CD14-positive monocyte (primary cell): ENCODE data around the gene WDFY4. TPM values are rescaled to one million over a fixed set of nuclear protein-coding genes. Genes with fewer than 3 reads are reported as not detected.

Experiments used
- DNase-seq, 3 donors: peaks; one replicate each; pipeline ENCODE4 v3.0.0-alpha.2; 2011 to 2022
- H2AFZ ChIP-seq: 2 replicates; pipeline ENCODE4 v1.6.0; 2012; ENCODE audit warnings: mild to moderate bottlenecking, low read depth, low read length, inconsistent platforms; ENCODE audit not compliant: insufficient read depth, poor library complexity, severe bottlenecking
- H3K27ac ChIP-seq, 2 donors: 1 replicate in 1 of 2; 2 replicates in 1 of 2; pipeline ENCODE4 v1.5.1; 2012 to 2013; ENCODE audit warnings: low read length in 2 of 2, control low read depth in 1 of 2, inconsistent platforms in 1 of 2, low read depth in 1 of 2, mild to moderate bottlenecking in 1 of 2
- H3K27me3 ChIP-seq, 2 donors: one replicate each; pipeline versions ENCODE4 v1.6.0 to v1.6.1; 2011 to 2013; ENCODE audit warnings: low read length in 2 of 2; ENCODE audit not compliant: control insufficient read depth in 2 of 2, insufficient read depth in 2 of 2
- H3K36me3 ChIP-seq, 2 donors: replicated peaks in 1 of 2; 1 replicate in 1 of 2; 2 replicates in 1 of 2; pipeline versions ENCODE4 v1.5.1 to v1.6.1; 2012 to 2013; ENCODE audit warnings: low read length in 2 of 2, control low read depth in 1 of 2, inconsistent platforms in 1 of 2, mild to moderate bottlenecking in 1 of 2; ENCODE audit not compliant: insufficient read depth in 2 of 2, control insufficient read depth in 1 of 2
- H3K4me1 ChIP-seq, 2 donors: 1 replicate in 1 of 2; 2 replicates in 1 of 2; pipeline versions ENCODE4 v1.5.1 to v1.6.1; 2012 to 2013; ENCODE audit warnings: low read length in 2 of 2, control low read depth in 1 of 2, inconsistent platforms in 1 of 2, mild to moderate bottlenecking in 1 of 2, moderate library complexity in 1 of 2; ENCODE audit not compliant: insufficient read depth in 2 of 2, control insufficient read depth in 1 of 2
- H3K4me2 ChIP-seq: replicated peaks from 2 replicates; pipeline ENCODE3; 2012; ENCODE audit warnings: low read length, moderate library complexity, mild to moderate bottlenecking; ENCODE audit not compliant: poor library complexity, severe bottlenecking; ENCODE audit errors: extremely low read depth
- H3K4me3 ChIP-seq, 3 experiments: fragments of 200-600 bp in 1 of 3; sonication (generic) in 1 of 3; replicated peaks in 1 of 3; 1 replicate in 2 of 3; 2 replicates in 1 of 3; pipeline ENCODE4 v1.5.1; 2011 to 2013; ENCODE audit warnings: low read length in 3 of 3, mild to moderate bottlenecking in 3 of 3, control low read depth in 2 of 3, low read depth in 2 of 3, inconsistent platforms in 1 of 3, moderate library complexity in 1 of 3
- H3K79me2 ChIP-seq: 2 replicates; pipeline ENCODE4 v1.6.0; 2012; ENCODE audit warnings: mild to moderate bottlenecking, control low read depth, inconsistent platforms, low read length, moderate library complexity; ENCODE audit not compliant: insufficient read depth
- H3K9ac ChIP-seq: 2 replicates; pipeline ENCODE4 v1.6.0; 2017; ENCODE audit warnings: low read length, mild to moderate bottlenecking; ENCODE audit not compliant: insufficient read depth, poor library complexity, severe bottlenecking
- H3K9me3 ChIP-seq, 2 donors: replicated peaks in 1 of 2; 1 replicate in 1 of 2; 2 replicates in 1 of 2; pipeline versions ENCODE4 v1.5.1 to v1.6.1; 2012 to 2013; ENCODE audit warnings: low read length in 2 of 2, control low read depth in 1 of 2; ENCODE audit not compliant: control insufficient read depth in 1 of 2, insufficient read depth in 1 of 2
- H4K20me1 ChIP-seq: 2 replicates; pipeline ENCODE4 v1.6.0; 2012; ENCODE audit warnings: mild to moderate bottlenecking, low read length, control low read depth, moderate library complexity; ENCODE audit not compliant: insufficient read depth
- H3K27ac Mint-ChIP-seq, 7 donors: one replicate each; pipeline ENCODE4 v1.8.0; 2020; ENCODE audit warnings: mild to moderate bottlenecking in 7 of 7, mixed read lengths in 7 of 7, moderate library complexity in 6 of 7, inconsistent platforms in 2 of 7
- H3K27me3 Mint-ChIP-seq, 3 donors: one replicate each; pipeline ENCODE4 v1.8.0; 2021 to 2022; ENCODE audit warnings: low read depth in 3 of 3, mild to moderate bottlenecking in 3 of 3, mixed read lengths in 3 of 3, moderate library complexity in 3 of 3, inconsistent platforms in 1 of 3
- H3K36me3 Mint-ChIP-seq, 2 donors: one replicate each; pipeline ENCODE4 v1.8.0; 2020; ENCODE audit warnings: mixed read lengths in 2 of 2, inconsistent platforms in 1 of 2, mild to moderate bottlenecking in 1 of 2
- H3K4me1 Mint-ChIP-seq: one replicate; pipeline ENCODE4 v1.8.0; 2020; ENCODE audit warnings: mild to moderate bottlenecking, mixed read lengths
- H3K4me3 Mint-ChIP-seq, 2 donors: one replicate each; pipeline ENCODE4 v1.8.0; 2020; ENCODE audit warnings: mild to moderate bottlenecking in 2 of 2, mixed read lengths in 2 of 2, moderate library complexity in 1 of 2
- H3K9me3 Mint-ChIP-seq, 7 donors: one replicate each; pipeline ENCODE4 v1.8.0; 2020 to 2022; ENCODE audit warnings: mixed read lengths in 7 of 7, mild to moderate bottlenecking in 6 of 7, moderate library complexity in 6 of 7, inconsistent platforms in 2 of 7
- WGBS: methylation state at CpG from one replicate; pipeline ENCODE4 v1.1.5; 2013; ENCODE audit warnings: missing lambda C conversion rate; ENCODE audit not compliant: insufficient coverage; 5-methylcytosine and 5-hydroxymethylcytosine counted together
- intact Hi-C, 2 donors: fragments of 100-400 bp; cut with micrococcal nuclease; formaldehyde crosslinking; loops; one replicate each; pipeline versions ENCODE4 v1.15.0 to v1.15.1; 2023
- polyA plus RNA-seq, 3 donors: library from polyadenylated mRNA; depleted of rRNA in 1 of 3; unstranded in 2 of 3; stranded (reverse) in 1 of 3; fragments of 300-500 nt in 2 of 3; fragments of >200 nt in 1 of 3; fragmentation: Illumina TruSeq in 2 of 3; gene quantifications; 1 replicate in 2 of 3; 2 replicates in 1 of 3; pipeline ENCODE4 v1.2.3, GENCODE V29; 2012 to 2021
- TF ChIP-seq, protein P1 (sequence below): fragments of 200-600 bp; IDR thresholded peaks from one replicate; pipeline ENCODE4 v1.8.0; 2022; ENCODE audit warnings: antibody characterized with exemption, mild to moderate bottlenecking

WDFY4 gene
- polyA plus RNA-seq, 3 donors = 7.5 to 36.1 (median 9.8) TPM

DNA sequence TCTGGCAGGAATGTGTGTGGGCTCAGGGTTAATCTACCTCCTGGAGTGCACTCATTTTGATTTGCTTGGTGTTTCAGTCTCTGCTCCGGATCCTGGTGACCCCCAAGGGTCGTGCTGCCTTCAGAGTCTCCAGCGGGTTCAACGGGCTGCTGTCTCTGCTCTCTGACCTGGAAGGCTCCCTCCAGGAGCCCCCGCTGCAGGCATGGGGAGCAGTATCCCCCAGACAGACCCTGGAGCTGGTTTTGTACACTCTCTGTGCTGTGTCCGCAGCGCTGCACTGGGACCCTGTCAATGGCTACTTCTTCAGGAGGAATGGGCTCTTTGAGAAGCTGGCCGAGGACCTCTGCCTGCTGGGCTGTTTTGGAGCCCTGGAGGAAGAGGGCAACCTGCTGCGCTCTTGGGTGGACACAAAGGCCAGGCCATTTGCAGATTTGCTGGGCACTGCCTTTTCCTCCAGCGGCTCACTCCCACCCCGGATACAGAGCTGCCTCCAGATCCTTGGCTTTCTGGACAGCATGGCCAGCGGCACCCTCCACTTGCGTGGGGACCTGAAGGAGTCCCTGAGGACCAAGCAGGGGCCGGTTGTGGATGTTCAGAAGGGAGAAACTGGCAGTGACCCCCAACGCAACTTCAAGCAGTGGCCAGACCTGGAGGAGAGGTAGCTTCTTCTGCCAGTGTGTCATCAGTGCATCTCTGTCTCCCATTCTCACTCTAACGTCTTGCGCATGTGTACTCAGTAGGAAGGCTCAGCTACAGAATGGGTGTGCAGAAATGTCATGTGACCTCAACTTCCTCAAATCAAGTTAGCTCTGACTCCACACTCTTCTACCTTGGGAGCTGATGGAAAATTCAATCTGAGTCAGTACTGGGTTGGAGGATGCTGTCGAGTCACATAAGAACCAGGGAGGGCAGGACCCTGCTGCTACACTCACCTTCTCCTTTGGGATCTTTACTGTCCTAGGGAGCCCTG, 58.5 kb downstream of the WDFY4 start:
- Histone ChIP-seq H3K36me3 (peaks cover 69 to 97% of the 10 kb centered on the region in 2 donors), H3K9ac (no peak overlapping the region), H4K20me1 (peaks cover 4% of the 10 kb centered on the region), H3K9me3 (peaks cover 0 to 5% of the 10 kb centered on the region in 2 donors), H3K27ac (peak overlapping the region in 1 of 2 donors; percentile 37), H3K4me2 (no peak overlapping the region), H3K27me3 (no peaks in the 10 kb centered on the region), H3K79me2 (peaks cover 12% of the 10 kb centered on the region), H3K4me3 (no peak overlapping the region), H3K4me1 (peaks cover 6% of the 10 kb centered on the region in 2 donors), H2AFZ (no peak overlapping the region)
- no peak overlapping the region for H3K4me3 Mint-ChIP-seq
- H3K27me3 Mint-ChIP-seq = no peaks in the 10 kb centered on the region
- intact Hi-C loops = no loop called here
- WGBS = 99% methylated on average over 12 of the region's 18 CpGs
- TF ChIP-seq, protein P1, sequence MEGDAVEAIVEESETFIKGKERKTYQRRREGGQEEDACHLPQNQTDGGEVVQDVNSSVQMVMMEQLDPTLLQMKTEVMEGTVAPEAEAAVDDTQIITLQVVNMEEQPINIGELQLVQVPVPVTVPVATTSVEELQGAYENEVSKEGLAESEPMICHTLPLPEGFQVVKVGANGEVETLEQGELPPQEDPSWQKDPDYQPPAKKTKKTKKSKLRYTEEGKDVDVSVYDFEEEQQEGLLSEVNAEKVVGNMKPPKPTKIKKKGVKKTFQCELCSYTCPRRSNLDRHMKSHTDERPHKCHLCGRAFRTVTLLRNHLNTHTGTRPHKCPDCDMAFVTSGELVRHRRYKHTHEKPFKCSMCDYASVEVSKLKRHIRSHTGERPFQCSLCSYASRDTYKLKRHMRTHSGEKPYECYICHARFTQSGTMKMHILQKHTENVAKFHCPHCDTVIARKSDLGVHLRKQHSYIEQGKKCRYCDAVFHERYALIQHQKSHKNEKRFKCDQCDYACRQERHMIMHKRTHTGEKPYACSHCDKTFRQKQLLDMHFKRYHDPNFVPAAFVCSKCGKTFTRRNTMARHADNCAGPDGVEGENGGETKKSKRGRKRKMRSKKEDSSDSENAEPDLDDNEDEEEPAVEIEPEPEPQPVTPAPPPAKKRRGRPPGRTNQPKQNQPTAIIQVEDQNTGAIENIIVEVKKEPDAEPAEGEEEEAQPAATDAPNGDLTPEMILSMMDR = no peak
- peak overlapping the region in 3 of 7 donors; percentile 0 to 71 (median 23) for H3K27ac Mint-ChIP-seq
- DNase-seq = peak; percentile 30 to 71 (median 52)
- peaks cover 16% of the 10 kb centered on the region for H3K4me1 Mint-ChIP-seq
- peaks cover 0 to 9% (median 3%) of the 10 kb centered on the region in 7 donors for H3K9me3 Mint-ChIP-seq
- peaks cover 83 to 90% of the 10 kb centered on the region in 2 donors for H3K36me3 Mint-ChIP-seq

DNA sequence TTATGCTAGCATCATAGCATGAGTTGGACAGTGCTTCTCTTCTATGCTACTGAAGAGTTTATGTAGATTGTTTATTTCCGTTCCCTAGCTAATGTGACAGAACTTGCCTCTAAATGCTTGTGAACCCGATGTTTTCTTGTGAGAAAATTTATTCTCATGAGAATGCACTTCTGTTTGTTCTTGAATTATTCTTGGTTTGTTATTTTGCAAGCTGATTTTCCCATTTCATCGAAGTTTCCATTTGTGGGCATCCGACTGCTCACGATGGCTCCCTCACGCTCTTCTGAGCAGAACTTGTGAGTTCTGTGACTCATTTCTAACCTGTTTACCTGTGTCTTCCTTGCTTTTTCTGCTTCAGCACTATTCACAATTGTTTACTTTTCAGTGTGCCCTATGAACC, 59.9 kb downstream of the WDFY4 start:
- peaks cover 26% of the 10 kb centered on the region for H3K4me1 Mint-ChIP-seq
- no peak overlapping the region for H3K4me3 Mint-ChIP-seq
- TF ChIP-seq, protein P1 = no peak
- no peak overlapping the region for H3K27ac ChIP-seq
- 100% methylated on average over 5 of the region's 6 CpGs for WGBS
- no peaks in the 10 kb centered on the region for H3K27me3 ChIP-seq
- peaks cover 9% of the 10 kb centered on the region for H4K20me1 ChIP-seq
- peaks cover 0 to 5% of the 10 kb centered on the region in 2 donors for H3K9me3 ChIP-seq
- H3K36me3 ChIP-seq = peaks cover 59 to 90% of the 10 kb centered on the region in 2 donors
- no peak overlapping the region for H3K27ac Mint-ChIP-seq
- H3K9ac ChIP-seq = no peak overlapping the region
- H3K79me2 ChIP-seq = peaks cover 15% of the 10 kb centered on the region
- H3K4me1 ChIP-seq = peaks cover 13 to 14% of the 10 kb centered on the region in 2 donors
- no peak overlapping the region for H2AFZ ChIP-seq
- intact Hi-C loops = no loop called here
- H3K4me2 ChIP-seq = no peak overlapping the region
- H3K9me3 Mint-ChIP-seq = peaks cover 0 to 9% (median 3%) of the 10 kb centered on the region in 7 donors
- no peak for DNase-seq
- no peak overlapping the region for H3K4me3 ChIP-seq
- H3K36me3 Mint-ChIP-seq = peaks cover 74 to 81% of the 10 kb centered on the region in 2 donors
- H3K27me3 Mint-ChIP-seq = no peaks in the 10 kb centered on the region
